Measurements from ENCODE around the gene NRG3. TPM values are rescaled to one million over a fixed set of nuclear protein-coding genes. Genes with fewer than 3 reads are reported as not detected.

NRG3 gene
- total and polyA plus RNA-seq, 2 donors (not counting 1 experiment from before 2014, with no cell fraction given): 0.06 TPM; not detected in 1

- TF ChIP-seq, protein P1, sequence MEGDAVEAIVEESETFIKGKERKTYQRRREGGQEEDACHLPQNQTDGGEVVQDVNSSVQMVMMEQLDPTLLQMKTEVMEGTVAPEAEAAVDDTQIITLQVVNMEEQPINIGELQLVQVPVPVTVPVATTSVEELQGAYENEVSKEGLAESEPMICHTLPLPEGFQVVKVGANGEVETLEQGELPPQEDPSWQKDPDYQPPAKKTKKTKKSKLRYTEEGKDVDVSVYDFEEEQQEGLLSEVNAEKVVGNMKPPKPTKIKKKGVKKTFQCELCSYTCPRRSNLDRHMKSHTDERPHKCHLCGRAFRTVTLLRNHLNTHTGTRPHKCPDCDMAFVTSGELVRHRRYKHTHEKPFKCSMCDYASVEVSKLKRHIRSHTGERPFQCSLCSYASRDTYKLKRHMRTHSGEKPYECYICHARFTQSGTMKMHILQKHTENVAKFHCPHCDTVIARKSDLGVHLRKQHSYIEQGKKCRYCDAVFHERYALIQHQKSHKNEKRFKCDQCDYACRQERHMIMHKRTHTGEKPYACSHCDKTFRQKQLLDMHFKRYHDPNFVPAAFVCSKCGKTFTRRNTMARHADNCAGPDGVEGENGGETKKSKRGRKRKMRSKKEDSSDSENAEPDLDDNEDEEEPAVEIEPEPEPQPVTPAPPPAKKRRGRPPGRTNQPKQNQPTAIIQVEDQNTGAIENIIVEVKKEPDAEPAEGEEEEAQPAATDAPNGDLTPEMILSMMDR (IDR thresholded peaks at IDR 0.05): no peak
- no peak for TF ChIP-seq EZH2 (IDR thresholded peaks at IDR 0.05; ENCODE audit: borderline replicate concordance, insufficient read depth, low read depth, low read length, poor library complexity, severe bottlenecking)
- Mint-ChIP-seq H3K27me3 (no peaks in the 10 kb centered on the region), H3K9me3 (ENCODE audit: insufficient read depth) (peaks cover 2% of the 10 kb centered on the region), H3K4me1 (no peaks in the 10 kb centered on the region), H3K27ac (no peak overlapping the region), H3K4me3 (no peak overlapping the region)
- H3K27me3 ChIP-seq (replicated peaks in 1 of 4; ENCODE audit: control extremely low read depth in 1 of 4, control insufficient read depth in 3 of 4, insufficient read depth in 4 of 4, low read length in 3 of 4): no peaks in the 10 kb centered on the region
- no peak overlapping the region for H3K9ac ChIP-seq (ENCODE audit: low read length)
- ATAC-seq (ENCODE audit: low read depth) (no peak), DNase-seq (no peak)
- no peaks in the 10 kb centered on the region for H3K79me2 ChIP-seq (ENCODE audit: control insufficient read depth, insufficient read depth, low read length)
- H2AFZ ChIP-seq (ENCODE audit: insufficient read depth, low read depth, low read length, poor library complexity, severe bottlenecking): no peak overlapping the region
- no peaks in the 10 kb centered on the region for H3K36me3 ChIP-seq (replicated peaks in 1 of 2; ENCODE audit: control extremely low read depth in 1 of 2, control insufficient read depth in 1 of 2, extremely low read depth in 1 of 2, insufficient read depth in 2 of 2, low read length in 1 of 2)
- WGBS (ENCODE audit: insufficient coverage): 33% methylated on average over 1 of the region's 5 CpGs
- ChIA-PET CTCF (no interaction called here), POLR2A (no interaction called here)
- H3K4me1 ChIP-seq (ENCODE audit: control insufficient read depth in 2 of 2, insufficient read depth in 2 of 2, low read length in 2 of 2): no peaks in the 10 kb centered on the region
- H3K4me3 ChIP-seq (ENCODE audit: control extremely low read depth in 1 of 5, extremely low read depth in 1 of 5, insufficient read depth in 1 of 5, low read depth in 2 of 5, low read length in 4 of 5): no peak overlapping the region
- H4K20me1 ChIP-seq (ENCODE audit: control insufficient read depth, insufficient read depth, low read length, poor library complexity, severe bottlenecking): no peaks in the 10 kb centered on the region
- no peak overlapping the region for H3K27ac ChIP-seq (ENCODE audit: low read length in 2 of 2)
- intact Hi-C loops (cut with micrococcal nuclease): no loop called here
- no peak overlapping the region for H3K4me2 ChIP-seq (replicated peaks; ENCODE audit: low read depth, low read length, poor library complexity, severe bottlenecking)
- peaks cover 0 to 5% (median 0%) of the 10 kb centered on the region in 3 donors for H3K9me3 ChIP-seq (ENCODE audit: control extremely low read depth in 1 of 3, control insufficient read depth in 2 of 3, insufficient read depth in 1 of 3, low read length in 2 of 3)
These were observed 893.0 kb downstream of the NRG3 start for GRCh38 chr10:82768040-82768439.

DNA sequence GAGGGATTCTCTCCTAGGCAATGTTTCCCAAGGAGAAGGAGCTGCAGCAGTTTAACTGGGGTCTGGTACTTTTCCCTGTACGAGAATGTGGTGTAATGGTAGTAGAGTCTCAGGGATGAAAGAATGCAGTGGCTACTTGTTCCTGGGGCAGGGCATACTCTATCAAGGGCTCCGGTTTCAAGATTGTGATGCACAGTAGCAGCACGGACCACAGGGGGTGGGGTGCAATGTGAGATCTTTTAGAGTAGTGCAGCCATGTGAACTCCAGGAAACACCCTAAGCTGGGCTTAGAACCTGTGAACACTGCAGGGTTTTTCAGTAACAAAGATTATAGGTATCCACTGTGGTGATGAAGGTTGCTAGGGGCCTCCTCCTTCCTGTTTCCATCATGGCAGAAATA, 903.9 kb downstream of the NRG3 start:
- H4K20me1 ChIP-seq (ENCODE audit: control insufficient read depth, insufficient read depth, low read length, poor library complexity, severe bottlenecking): no peaks in the 10 kb centered on the region
- no peaks in the 10 kb centered on the region for H3K4me1 ChIP-seq (ENCODE audit: control insufficient read depth in 2 of 2, insufficient read depth in 2 of 2, low read length in 2 of 2)
- POLR2A ChIA-PET: no interaction called here
- H3K4me1 Mint-ChIP-seq: no peaks in the 10 kb centered on the region
- H3K4me3 Mint-ChIP-seq: no peak overlapping the region
- no peak for ATAC-seq (ENCODE audit: low read depth)
- peaks cover 2% of the 10 kb centered on the region for H3K9me3 Mint-ChIP-seq (ENCODE audit: insufficient read depth)
- H2AFZ ChIP-seq (ENCODE audit: insufficient read depth, low read depth, low read length, poor library complexity, severe bottlenecking): no peak overlapping the region
- no peaks in the 10 kb centered on the region for H3K36me3 ChIP-seq (replicated peaks in 1 of 2; ENCODE audit: control extremely low read depth in 1 of 2, control insufficient read depth in 1 of 2, extremely low read depth in 1 of 2, insufficient read depth in 2 of 2, low read length in 1 of 2)
- H3K4me2 ChIP-seq (replicated peaks; ENCODE audit: low read depth, low read length, poor library complexity, severe bottlenecking): no peak overlapping the region
- no peak overlapping the region for H3K4me3 ChIP-seq (ENCODE audit: control extremely low read depth in 1 of 5, extremely low read depth in 1 of 5, insufficient read depth in 1 of 5, low read depth in 2 of 5, low read length in 4 of 5)
- no peak overlapping the region for H3K9ac ChIP-seq (ENCODE audit: low read length)
- intact Hi-C loops (cut with micrococcal nuclease): no loop called here
- H3K27me3 Mint-ChIP-seq: no peaks in the 10 kb centered on the region
- WGBS (ENCODE audit: insufficient coverage): 88% methylated on average over 2 of the region's 3 CpGs
- H3K27ac Mint-ChIP-seq: no peak overlapping the region
- H3K27me3 ChIP-seq (replicated peaks in 1 of 4; ENCODE audit: control extremely low read depth in 1 of 4, control insufficient read depth in 3 of 4, insufficient read depth in 4 of 4, low read length in 3 of 4): no peaks in the 10 kb centered on the region
- H3K79me2 ChIP-seq (ENCODE audit: control insufficient read depth, insufficient read depth, low read length): no peaks in the 10 kb centered on the region
- CTCF ChIA-PET: no interaction called here
- H3K9me3 ChIP-seq (ENCODE audit: control extremely low read depth in 1 of 3, control insufficient read depth in 2 of 3, insufficient read depth in 1 of 3, low read length in 2 of 3): peaks cover 0 to 10% (median 0%) of the 10 kb centered on the region in 3 donors
- TF ChIP-seq, protein P1 (IDR thresholded peaks at IDR 0.05): no peak
- TF ChIP-seq EZH2 (IDR thresholded peaks at IDR 0.05; ENCODE audit: borderline replicate concordance, insufficient read depth, low read depth, low read length, poor library complexity, severe bottlenecking): no peak
- no peak for DNase-seq
- H3K27ac ChIP-seq (ENCODE audit: low read length in 2 of 2): no peak overlapping the region
